ENCODE results near the gene SLC6A18.
"Not testable (repeated sequence)": the region's sequence is repeated elsewhere in the genome, so short reads cannot be mapped to it uniquely, and the experiment has no call there.

Gene SLC6A18

GRCh38 chr5:1281038-1281882, 56.1 kb downstream of the SLC6A18 start:
- ChIA-PET POLR2A (no interaction called here), CTCF (no interaction called here)
- H3K4me3 ChIP-seq (ENCODE audit: low read depth, low read length), result no peak overlapping the region
- no peak for DNase-seq (ENCODE audit: low read depth, low spot score)
- TF ChIP-seq CTCF (IDR thresholded peaks at IDR 0.05; ENCODE audit: insufficient read depth, low read length, missing control alignments), result no peak

DNA sequence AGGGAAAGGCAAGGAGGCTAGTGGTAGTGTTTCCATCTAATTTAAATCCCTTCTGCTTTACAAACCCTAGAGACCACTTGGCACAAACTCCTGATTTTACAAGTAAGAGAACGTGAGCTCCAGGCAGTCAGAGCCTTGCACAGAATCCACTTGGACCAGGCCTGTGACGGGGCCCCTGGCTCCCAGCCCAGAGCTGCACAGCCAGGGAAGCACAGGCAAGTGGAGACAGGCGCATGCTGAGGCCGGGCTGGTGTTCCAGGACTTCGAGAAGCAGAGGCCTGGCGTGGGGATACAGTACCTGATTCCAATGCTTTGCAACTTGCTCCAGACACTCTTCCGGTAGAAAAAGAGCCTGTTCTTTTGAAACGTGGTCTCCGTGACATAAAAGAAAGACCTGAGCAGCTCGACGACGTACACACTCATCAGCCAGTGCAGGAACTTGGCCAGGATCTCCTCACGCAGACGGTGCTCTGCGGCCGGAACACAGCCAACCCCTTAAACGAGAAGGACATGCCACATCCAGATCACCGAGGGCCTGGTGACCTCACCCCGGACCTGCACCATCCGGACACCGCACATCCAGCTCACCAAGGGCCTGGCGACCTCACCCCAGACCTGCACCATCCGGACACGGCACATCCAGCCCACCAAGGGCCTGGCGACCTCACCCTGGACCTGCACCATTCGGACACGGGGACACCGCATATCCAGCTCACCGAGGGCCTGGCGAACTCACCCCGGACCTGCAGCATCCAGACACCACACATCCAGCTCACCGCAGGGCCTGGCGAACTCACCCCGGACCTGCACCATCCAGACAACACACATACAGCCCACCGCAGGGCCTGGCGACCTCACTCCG, 57.2 kb downstream of the SLC6A18 start:
- POLR2A ChIA-PET, result no interaction called here
- H3K4me3 ChIP-seq (ENCODE audit: low read depth, low read length), result no peak overlapping the region
- no peak for DNase-seq (ENCODE audit: low read depth, low spot score)
- CTCF ChIA-PET, result no interaction called here
- no peak for TF ChIP-seq CTCF (IDR thresholded peaks at IDR 0.05; ENCODE audit: insufficient read depth, low read length, missing control alignments)

GRCh38 chr5:1282993-1283728, 58.0 kb downstream of the SLC6A18 start:
- DNase-seq (ENCODE audit: low read depth, low spot score); CTCF ChIA-PET; H3K4me3 ChIP-seq (ENCODE audit: low read depth, low read length); POLR2A ChIA-PET: not testable (repeated sequence)

- H3K4me3 ChIP-seq (ENCODE audit: low read depth, low read length); CTCF ChIA-PET; POLR2A ChIA-PET; DNase-seq (ENCODE audit: low read depth, low spot score): not testable (repeated sequence)
Measured at GRCh38 chr5:1283729-1284041, 58.5 kb downstream of the SLC6A18 start.

GRCh38 chr5:1284336-1284970, 59.3 kb downstream of the SLC6A18 start:
- DNase-seq (ENCODE audit: low read depth, low spot score); H3K4me3 ChIP-seq (ENCODE audit: low read depth, low read length); POLR2A ChIA-PET; CTCF ChIA-PET: not testable (repeated sequence)

GRCh38 chr5:1285141-1285540, 60.0 kb downstream of the SLC6A18 start:
- ChIA-PET CTCF (no interaction called here), POLR2A (no interaction called here)
- DNase-seq (ENCODE audit: low read depth, low spot score), result no peak
- TF ChIP-seq CTCF (IDR thresholded peaks at IDR 0.05; ENCODE audit: insufficient read depth, low read length, missing control alignments), result no peak
- no peak overlapping the region for H3K4me3 ChIP-seq (ENCODE audit: low read depth, low read length)

DNA sequence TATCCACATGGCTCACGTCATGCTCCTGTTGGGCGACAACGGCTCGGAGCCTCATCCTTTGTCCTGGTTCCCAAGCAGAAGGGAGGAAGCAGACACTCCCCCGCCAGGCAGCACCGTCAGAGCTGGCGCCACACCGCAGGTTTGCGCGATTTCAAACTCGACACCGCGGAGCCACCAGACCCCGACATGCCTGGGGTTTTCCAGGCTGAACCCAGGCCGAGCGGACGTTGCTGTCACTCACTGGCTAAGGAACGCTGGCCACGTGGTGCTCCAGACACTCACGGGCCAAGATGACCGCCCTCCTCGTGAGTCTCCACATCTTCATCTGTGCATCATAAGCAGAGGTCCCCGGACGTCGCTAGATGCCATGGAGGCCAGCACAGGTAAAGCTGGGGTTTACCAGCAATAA, 60.7 kb downstream of the SLC6A18 start:
- no peak for DNase-seq (ENCODE audit: low read depth, low spot score)
- TF ChIP-seq CTCF (IDR thresholded peaks at IDR 0.05; ENCODE audit: insufficient read depth, low read length, missing control alignments), result no peak
- ChIA-PET POLR2A (no interaction called here), CTCF (no interaction called here)
- H3K4me3 ChIP-seq (ENCODE audit: low read depth, low read length), result no peak overlapping the region

Data from AG04449 (cell line).